Measurements from ENCODE around the gene PKP2. TPM values are rescaled to one million over a fixed set of nuclear protein-coding genes. Genes with fewer than 3 reads are reported as not detected.
A peak's percentile ranks its signal among the peaks of the same experiment; 100 is the strongest.

The PKP2 gene
- 10 to 100 TPM; 20.5 to 24.6 (median 22.2) TPM for polyA plus RNA-seq (ENCODE audit: insufficient read length in 4 of 4)

GRCh38 chr12:32896432-32897280, at the start of gene PKP2:
Gene PKP2, minus strand, starts transcription at chr12:32896777. Its CDS starts 46 bp downstream, at chr12:32896731.
- peak in 2 of 4 donors; percentile 47 to 67 for DNase-seq (ENCODE audit: low read depth in 4 of 4, low spot score in 3 of 4)

- no peak for DNase-seq (ENCODE audit: low read depth in 4 of 4, low spot score in 3 of 4)
These were observed 47.6 kb upstream of the PKP2 start for GRCh38 chr12:32944195-32944594.

- no peak for DNase-seq (ENCODE audit: low read depth in 4 of 4, low spot score in 3 of 4)
These were observed 43.2 kb upstream of the PKP2 start for GRCh38 chr12:32939801-32940200.

GRCh38 chr12:32926963-32927362, 30.4 kb upstream of the PKP2 start:
- DNase-seq (ENCODE audit: low read depth in 4 of 4, low spot score in 3 of 4) = no peak

- DNase-seq (ENCODE audit: low read depth in 4 of 4, low spot score in 3 of 4) = no peak
These were observed 29.8 kb upstream of the PKP2 start for GRCh38 chr12:32926356-32926755.

- DNase-seq (ENCODE audit: low read depth in 4 of 4, low spot score in 3 of 4) = no peak
These were observed 26.1 kb upstream of the PKP2 start for GRCh38 chr12:32922546-32923297.

GRCh38 chr12:32921397-32921796, 24.8 kb upstream of the PKP2 start:
- DNase-seq (ENCODE audit: low read depth in 4 of 4, low spot score in 3 of 4) = no peak

- DNase-seq (ENCODE audit: low read depth in 4 of 4, low spot score in 3 of 4) = no peak
These were observed 24.0 kb upstream of the PKP2 start for GRCh38 chr12:32920506-32921085.

GRCh38 chr12:32918890-32919801, 22.6 kb upstream of the PKP2 start:
- DNase-seq (ENCODE audit: low read depth in 4 of 4, low spot score in 3 of 4) = peak in 3 of 4 donors; percentile 12 to 27 (median 18)

- no peak for DNase-seq (ENCODE audit: low read depth in 4 of 4, low spot score in 3 of 4)
These were observed 20.6 kb upstream of the PKP2 start for GRCh38 chr12:32917094-32917611.

- no peak for DNase-seq (ENCODE audit: low read depth in 4 of 4, low spot score in 3 of 4)
These were observed 11.4 kb upstream of the PKP2 start for GRCh38 chr12:32907898-32908476.

- no peak for DNase-seq (ENCODE audit: low read depth in 4 of 4, low spot score in 3 of 4)
These were observed 10.6 kb upstream of the PKP2 start for GRCh38 chr12:32907166-32907565.

- DNase-seq (ENCODE audit: low read depth in 4 of 4, low spot score in 3 of 4) = no peak
These were observed 10.0 kb upstream of the PKP2 start for GRCh38 chr12:32906399-32907165.

GRCh38 chr12:32903763-32904162, 7.2 kb upstream of the PKP2 start:
- DNase-seq (ENCODE audit: low read depth in 4 of 4, low spot score in 3 of 4) = no peak

- no peak for DNase-seq (ENCODE audit: low read depth in 4 of 4, low spot score in 3 of 4)
These were observed 6.7 kb upstream of the PKP2 start for GRCh38 chr12:32903318-32903717.

GRCh38 chr12:32902287-32902997, 5.9 kb upstream of the PKP2 start:
- no peak for DNase-seq (ENCODE audit: low read depth in 4 of 4, low spot score in 3 of 4)

GRCh38 chr12:32901553-32901952, 5.0 kb upstream of the PKP2 start:
- DNase-seq (ENCODE audit: low read depth in 4 of 4, low spot score in 3 of 4) = no peak
